Activated CD4-positive, alpha-beta T cell treated with anti-CD3 and anti-CD28 coated beads, Interleukin-10, Interleukin-2, amounts not matched to agents 100 ng/mL and 50 ng/mL, durations not matched to agents 16 hours and 8 hours (primary cell): ENCODE results near the gene HDAC11.
A peak's percentile ranks its signal among the peaks of the same experiment; 100 is the strongest.
"Not testable (repeated sequence)": the region's sequence is repeated elsewhere in the genome, so short reads cannot be mapped to it uniquely, and the experiment has no call there.

ENCODE experiments used
- DNase-seq: peaks from one replicate; pipeline ENCODE4 v3.0.0-alpha.2; 2020

HDAC11 gene

DNA sequence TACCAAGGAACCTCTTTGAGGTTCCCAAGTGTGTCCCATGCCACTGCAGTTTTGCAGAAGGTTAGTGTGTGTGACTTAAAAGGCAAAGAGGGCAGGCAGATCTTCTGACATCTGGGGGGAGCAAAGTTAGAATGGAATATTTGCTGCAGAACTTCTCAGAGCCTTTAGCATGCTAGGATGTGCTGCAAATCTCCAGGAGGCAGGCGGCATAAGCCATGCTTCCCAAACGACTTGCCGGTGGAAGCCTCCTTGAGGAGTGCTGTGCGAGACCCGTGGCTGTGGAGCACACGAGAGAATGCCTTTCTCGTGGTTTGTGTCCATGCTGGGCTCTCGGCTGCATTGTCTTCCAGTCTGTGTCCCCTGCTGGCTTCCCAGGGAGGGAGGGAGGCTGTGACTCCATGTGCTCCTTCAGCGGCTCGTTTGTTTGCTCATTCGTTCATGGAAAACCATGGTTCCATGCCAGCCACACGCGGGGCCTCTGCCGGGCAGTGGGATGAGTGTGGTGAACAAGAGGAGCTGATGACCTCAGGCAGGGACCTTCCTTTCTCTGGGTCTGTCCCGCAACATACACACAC, 13.8 kb downstream of the HDAC11 start:
- no peak for DNase-seq

DNA sequence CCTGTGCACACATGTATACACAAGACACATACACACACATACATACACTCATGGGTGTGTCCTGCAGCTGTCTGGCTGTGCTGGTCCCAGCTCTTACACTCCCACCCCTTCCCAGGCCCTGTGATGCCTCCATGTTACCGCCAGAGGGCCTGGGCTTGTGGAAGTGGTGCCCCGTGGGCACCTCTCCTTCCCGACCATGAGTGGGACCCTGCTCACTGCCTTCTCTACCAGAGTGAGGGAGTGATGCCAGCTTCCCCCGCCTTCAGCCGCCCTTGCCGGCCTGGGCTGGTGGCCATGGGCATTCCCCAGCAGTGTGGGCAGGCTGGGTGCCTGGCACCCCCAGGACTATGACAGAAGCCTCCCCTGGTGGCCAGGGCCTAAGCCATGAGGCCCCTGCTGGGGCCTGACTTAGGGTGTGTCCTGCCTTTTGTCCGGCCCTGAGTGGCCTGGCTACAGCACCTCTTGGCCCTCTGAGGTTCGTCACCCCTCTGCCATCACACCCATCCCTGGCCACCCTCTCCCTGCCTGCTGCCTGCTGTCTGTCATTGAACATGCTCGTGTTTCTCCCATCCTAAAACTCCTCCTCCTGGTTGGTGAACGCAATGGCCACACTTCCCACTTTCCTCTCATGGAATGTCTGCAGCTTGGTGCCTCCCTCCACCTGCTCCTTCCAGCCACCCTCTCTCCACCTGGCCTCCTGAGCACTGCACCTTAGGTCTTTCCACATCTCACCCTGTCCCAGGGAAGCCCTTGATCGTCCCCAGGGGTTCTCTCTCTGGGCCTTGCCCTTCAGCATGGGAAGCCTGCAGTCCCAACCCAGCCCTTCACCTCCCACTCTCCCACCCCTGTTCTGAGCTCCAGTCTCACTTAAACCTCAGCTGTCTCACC, 14.6 kb downstream of the HDAC11 start:
- DNase-seq: no peak

DNA sequence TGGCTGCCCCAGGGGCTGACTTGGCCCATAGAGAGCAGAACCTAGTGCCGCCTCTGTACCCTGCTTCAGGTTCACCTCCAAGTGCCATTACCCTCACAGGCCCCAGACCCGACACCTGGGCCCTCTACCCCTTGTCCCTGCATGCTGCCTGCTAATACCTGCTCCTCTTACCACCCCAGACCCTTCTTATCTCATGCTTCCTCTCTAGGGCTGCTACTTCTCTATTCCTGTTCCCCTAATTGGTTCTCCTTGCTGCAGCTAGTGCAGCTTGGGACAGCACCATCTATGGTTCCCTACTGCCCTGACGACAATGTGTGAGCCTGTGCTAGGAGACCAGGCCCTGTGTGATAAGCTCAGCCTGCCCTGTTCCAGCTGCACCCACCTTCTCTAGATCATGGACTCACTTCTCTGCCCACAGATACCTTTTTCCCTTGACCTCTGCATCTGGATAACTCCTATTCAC, 15.3 kb downstream of the HDAC11 start:
- DNase-seq: no peak

DNA sequence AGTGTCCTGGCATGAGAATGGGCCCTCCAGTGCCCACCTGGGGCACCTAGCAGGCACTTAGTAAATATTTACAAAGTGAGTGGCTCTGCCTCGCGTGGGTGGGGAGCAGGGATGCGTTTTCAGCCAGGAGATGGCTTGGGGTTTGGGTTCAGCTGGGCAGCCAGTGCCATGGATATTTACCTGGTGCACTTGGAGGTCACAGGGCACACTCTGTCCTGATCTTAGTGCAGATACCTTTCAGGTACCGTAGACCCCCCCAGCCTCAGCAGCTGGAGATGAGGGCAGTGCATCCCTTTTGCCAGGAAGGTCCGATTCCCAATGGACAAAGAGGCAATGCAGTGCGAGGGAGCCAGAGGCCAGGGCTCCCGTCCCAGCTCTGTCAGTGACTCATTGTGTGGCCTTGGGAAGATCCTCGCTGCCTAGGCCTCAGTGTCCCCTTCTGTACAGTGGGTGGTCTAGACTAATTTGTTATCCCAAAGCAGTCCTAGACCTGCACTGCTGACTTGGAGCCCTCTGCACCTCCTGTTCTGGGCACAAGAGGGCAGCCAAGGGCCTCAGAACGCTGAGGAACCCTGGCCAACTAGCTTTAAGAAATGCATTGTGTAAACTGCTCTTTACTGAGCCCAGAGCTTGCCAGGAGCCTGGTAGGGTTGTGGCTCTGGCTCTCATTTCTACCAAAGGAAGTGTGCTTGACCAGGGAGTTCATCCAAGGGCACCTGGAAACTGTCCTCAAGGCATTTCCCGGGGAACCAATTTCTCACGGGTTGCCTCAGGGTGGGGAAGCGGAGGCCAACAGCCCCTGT, 16.0 kb downstream of the HDAC11 start:
- DNase-seq: peak; percentile 74

DNA sequence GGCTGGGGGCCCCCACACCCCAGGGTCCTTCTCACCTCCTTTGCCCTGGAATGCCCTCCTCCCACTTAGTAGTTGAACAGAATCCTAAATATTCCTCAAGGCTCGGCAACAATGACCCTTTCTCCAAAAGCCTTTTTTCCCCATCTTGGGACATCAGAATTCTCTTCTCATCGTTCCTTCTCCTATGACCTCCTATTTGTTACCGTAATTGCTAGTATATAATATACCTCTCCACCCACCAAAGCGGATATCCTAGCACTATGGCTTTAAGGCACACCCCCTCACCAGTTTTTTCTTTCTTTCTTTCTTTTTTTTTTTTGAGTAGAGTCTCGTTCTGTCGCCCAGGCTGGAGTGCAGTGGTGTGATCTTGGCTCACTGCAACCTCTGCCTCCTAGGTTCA, 16.8 kb downstream of the HDAC11 start:
- no peak for DNase-seq

DNA sequence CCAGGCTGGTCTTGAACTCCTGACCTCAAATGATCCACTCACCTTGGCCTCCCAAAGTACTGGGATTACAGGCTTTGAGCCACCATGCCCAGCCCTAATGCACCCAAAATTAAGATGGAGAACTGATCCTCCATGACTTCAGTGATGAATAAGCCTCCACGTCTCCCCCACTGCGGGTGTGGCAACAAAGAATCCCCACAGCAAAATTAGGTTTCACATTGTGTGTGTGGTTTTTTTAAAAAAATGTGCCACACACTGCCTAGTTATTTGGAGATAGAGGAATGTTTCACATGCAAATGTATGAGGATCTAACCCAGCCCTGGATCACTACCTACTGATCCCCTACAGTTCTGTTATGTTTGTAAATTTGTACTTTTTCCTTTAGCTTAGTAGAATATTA, 17.3 kb downstream of the HDAC11 start:
- DNase-seq: peak; percentile 14

DNA sequence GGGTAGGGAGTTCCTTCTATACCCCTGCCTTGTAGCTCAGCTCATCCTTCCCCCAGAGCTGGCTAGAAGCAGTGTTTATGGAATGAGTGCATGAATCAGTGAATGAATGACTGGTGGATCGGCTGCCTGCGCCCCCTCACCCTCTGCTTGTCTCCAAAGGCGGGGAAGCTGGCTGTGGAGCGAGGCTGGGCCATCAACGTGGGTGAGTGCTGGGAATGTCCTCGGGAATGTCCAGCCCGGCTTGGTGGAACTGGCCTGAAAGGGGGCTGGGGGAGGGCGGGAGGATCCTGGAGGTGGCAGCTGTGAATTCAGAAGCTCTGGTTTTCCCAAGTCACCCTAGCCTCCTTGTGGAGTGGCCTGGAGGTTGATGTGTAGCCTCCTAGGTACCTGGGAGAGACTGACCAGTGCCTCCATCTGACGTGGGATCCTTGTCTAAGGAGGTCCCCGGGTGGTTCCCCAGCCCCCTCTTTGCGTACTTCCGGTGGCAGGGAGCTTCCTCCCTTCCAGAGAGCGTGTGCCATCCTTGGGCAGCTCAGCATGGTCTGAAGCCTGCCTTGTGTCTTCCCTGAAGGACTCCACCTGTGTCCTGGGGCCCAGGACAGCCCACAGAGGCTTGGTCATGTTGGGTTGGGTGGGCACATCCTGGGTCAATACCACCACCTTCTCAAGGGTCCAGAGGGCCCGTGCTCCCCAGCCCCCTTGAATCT, 18.4 kb downstream of the HDAC11 start:
- DNase-seq: no peak

DNA sequence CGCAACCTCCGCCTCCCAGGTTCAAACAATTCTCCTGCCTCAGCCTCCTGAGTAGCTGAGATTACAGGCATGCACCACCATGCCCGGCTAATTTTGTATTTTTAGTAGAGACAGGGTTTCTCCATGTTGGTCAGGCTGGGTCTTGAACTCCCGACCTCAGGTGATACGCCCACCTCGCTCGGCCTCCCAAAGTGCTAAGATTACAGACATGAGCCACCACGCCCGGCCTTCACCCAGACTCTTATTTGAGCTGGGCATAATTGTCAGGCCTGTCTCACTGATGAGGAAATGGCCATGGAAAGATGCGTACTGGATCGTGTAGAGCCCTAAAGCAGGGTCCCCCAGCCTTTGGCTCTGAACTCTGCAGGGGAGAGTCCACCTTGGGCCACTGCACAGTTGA, 19.1 kb downstream of the HDAC11 start:
- DNase-seq: not testable (repeated sequence)

DNA sequence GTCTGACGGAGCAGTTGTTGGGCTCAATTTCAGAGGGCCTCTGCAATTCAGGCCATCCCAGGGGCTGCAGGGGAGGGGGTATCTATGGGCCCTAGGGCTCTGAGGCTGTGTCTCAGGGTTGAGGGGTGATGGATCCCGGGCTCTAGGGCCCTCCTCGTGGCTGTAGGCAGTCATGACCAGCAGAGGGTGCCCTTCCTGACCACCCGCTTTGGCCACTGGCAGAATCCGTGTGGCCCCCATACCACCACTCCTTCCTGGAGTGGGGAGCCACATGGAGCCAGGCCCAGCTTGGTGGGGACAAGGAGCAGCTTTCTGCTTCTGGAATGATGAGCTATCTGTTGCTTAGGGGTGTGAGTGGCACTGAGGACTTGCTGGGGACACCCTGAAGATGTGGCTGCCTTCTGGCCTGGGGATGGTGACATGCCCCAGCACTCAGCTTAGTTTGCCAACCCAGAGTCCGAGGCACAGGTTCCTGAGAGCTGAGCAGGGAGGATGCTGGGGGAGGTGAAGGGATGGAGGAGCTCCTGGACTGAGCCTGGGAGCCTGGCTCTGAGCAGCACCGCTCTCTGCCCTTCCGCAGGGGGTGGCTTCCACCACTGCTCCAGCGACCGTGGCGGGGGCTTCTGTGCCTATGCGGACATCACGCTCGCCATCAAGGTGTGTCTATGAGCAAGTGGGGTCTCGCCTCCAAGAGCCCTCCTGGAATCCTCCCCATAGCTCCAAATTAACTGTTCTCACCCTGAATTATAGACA, 20.2 kb downstream of the HDAC11 start:
- no peak for DNase-seq

DNA sequence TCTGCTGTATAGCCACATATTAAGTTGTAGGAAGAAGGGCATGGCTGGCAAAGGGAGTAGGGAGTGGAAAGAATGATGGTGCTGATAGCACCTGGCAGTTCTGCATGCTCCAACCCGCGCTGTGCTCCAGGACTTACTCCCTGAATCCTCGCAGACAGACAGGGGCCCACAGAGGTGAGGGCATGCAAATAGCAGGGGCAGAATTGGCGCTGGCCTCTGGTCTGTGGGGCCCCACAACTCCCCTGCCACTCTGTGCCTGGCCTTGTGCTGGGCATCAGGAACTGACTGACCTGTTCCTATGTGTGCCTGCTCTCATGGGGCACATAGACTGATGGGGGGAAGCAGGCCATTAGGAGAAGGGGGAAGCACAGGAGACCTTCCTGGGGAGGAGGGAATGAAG, 20.9 kb downstream of the HDAC11 start:
- DNase-seq: no peak

DNA sequence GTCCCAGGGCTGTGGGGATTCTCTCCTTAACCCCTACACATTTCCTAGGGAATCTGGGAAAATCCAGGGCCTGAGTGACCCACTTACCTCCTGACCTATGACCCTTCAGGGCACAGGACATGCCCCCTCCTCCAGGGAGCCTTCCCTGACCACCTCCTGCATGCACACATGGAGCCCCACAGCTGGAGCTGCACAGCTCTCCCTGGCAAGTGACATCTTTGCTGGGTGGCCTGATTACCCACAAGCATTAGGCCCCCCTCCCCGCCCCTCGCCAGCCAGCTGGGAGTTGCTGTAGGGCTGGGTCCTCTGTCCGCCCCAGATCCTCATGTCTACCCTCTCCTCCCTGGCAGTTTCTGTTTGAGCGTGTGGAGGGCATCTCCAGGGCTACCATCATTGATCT, 21.4 kb downstream of the HDAC11 start:
- no peak for DNase-seq

DNA sequence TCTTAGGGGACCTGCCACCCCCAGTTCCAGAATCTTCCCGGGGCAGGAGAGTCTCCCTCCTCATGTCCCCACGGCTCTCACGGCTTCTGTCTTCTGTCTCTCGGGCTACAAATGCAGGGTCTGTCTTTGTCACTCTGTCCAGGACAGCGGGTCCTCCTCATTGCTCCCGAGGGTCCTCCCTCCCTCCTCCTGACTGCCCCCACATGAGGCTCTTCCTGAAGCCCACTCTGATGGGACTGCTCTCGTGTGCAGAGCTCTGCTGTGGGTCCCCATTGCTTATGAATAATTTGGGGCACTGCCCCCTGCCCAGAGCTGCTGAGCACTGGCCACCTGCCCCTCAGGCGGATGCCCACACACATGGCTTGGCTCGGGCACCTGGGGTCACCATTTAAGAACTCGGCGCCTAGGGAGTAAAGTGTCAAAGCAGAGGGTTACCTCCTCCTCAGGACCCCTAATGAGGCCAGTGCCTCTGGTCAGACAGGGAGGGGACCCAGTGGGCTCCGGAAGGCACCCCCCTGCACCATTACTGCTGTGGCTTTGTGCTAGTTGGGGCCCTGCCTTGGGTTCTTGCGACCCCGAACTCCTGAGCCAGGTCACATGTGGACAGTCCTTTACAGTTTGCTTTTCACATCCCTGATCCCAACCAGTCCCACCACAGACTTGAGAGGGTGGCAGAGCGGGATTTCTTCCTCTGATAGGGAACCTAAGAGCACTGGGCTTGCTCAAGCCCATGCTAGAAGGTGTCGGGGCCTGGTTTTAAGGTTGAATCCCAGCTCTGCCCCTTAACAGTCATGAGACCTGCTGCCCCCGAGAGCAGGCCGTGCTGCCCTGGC, 22.1 kb downstream of the HDAC11 start:
- DNase-seq: no peak

DNA sequence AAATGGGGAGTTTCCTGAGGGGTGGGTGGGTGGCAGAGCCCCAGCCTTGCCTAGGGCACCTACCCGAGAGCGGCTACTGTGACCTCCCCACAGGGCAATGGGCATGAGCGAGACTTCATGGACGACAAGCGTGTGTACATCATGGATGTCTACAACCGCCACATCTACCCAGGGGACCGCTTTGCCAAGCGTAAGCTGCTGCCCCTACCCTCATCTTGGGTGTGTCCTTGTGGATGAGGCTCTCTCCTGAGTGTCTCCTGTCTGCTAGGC, 22.6 kb downstream of the HDAC11 start:
- no peak for DNase-seq

DNA sequence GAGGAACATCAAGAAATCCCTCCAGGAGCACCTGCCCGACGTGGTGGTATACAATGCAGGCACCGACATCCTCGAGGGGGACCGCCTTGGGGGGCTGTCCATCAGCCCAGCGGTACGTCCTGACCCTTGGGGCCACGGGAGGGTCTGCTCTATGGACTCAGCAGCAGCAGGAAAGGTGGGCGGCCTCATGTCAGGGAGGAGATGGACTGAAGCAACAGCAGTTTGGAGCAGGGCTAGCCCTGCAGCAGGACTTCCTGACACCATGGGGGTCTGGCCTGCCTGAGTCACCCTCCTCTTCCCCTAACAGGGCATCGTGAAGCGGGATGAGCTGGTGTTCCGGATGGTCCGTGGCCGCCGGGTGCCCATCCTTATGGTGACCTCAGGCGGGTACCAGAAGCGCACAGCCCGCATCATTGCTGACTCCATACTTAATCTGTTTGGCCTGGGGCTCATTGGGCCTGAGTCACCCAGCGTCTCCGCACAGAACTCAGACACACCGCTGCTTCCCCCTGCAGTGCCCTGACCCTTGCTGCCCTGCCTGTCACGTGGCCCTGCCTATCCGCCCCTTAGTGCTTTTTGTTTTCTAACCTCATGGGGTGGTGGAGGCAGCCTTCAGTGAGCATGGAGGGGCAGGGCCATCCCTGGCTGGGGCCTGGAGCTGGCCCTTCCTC, 24.2 kb downstream of the HDAC11 start:
- DNase-seq: no peak

DNA sequence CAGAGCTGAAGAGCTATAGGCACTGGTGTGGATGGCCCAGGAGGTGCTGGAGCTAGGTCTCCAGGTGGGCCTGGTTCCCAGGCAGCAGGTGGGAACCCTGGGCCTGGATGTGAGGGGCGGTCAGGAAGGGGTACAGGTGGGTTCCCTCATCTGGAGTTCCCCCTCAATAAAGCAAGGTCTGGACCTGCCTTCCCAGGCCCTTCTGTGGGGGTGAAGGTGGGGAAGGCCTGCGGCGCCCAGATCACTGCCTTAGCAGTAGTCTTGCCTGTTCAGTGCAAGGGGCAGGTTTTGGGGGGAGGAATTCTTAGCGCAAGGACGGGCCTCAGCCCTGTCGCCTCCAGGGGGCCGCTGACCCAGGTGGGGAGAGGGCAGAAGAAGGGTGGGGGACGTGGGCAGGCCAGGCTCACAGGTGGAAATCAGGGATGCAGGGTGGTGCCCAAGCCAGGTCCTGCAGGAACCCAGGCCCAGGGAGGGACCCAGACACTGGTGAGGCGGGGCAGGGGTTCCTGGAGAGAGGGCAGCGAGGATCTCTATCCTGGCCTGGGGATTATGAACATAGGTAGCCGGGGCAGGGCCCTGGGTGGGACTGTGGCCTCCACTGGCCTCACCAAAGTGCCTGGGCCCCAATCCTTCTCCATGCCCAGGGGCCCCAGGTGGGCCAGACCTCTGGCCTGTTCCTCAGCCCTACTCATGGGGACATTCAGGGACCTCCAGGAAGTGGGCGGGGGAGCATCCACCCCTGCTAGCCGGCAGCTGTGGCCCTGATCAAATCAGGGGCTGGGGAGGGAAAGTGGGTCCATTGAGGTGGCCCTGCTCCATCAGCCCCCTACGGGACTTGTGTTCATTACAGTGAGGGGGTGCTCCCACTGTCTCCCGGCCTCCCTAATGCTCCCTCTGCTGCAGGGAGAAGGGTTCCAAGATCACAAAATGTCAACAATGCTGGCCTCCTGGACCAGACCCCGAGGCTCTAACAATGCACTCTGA, 25.3 kb downstream of the HDAC11 start:
- DNase-seq: no peak

DNA sequence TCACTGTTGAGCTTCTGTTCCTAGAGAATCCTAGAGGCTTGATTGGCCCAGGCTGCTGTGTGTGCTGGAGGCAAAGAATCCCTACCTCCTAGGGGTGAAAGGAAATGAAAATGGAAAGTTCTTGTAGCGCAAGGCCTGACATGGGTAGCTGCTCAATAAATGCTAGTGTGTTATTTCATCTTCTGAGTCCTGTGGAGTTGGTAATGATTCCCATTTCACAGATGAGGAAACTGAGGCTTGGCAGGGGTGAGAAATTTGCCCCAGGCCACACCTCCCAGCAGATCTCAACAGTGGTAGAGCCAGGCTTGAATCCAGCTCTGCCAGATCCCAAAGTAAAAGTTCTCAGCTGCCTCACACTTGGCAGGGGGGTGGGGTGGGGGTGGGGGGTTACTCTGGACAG, 26.1 kb downstream of the HDAC11 start:
- DNase-seq: no peak

DNA sequence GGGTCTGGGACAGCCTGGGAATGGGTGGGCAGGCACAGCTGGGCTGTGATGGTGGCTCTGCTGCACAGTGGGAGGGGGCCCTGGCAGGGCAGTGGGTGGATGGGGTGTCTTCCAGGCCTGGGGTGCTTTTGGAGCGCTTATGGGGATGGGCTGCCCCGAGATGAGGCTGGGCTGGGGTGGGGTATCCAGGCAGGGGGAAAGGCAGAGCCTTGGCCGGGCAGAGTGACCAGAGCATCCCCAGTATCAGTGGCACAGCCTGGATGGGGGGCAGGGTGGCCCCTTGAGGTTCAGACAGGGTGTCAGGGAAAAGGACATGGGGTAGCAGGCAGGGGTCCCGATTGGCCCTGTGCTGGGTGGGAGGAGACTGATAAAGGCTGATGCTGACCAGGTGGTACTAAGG, 26.6 kb downstream of the HDAC11 start:
- DNase-seq: no peak

DNA sequence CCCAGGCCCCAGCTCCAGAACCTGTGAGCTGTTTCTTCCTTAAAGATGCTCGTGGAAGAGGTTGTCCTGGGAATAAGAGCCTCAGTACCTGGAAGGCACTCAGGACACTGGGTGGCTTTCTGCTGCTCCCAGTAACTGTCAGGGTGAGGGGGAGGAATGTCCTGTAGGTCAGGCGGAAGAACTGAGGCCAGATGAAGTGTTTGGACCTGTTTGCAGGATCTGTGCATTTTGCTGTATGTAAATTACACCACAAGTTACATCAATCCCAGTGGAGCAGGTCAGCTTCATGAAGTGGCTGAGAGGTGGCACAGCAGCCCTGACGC, 27.1 kb downstream of the HDAC11 start:
- no peak for DNase-seq

DNA sequence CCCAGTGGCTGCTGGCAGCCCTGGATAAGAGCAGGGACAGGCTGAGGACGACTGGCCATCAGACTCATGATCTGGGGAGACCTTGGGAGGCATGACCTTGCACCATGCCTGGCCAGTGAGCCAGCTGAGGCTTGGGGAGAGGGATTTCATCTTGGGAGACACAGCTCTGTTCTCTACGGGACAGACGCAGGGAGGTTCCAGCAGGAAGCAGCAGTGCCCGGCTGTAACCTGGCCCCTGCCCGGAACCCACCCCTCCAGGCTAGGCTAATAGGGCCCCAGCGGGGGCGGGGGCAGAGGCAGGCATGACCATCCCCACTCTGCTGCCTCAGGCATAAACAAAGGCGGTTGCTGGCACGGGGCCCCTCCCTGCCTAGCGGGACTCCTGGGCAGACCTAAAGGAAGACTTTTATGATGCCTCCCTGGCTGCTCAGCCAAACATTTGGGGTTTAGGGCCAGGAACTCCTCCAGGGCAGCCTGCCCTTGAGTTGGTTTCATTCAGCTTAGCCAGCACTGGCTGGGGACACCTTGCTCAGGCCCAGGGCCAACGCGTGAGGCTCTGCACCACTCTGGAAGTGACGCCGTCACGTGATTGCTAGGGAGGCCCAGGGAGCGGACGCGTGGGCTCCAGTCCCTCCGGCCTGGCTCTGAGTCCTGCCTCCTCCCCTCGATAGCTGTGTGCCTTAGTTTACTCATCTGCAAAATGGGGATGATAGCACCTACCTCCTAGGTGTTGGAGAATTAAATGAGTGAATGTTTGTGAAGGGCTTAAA, 27.6 kb downstream of the HDAC11 start:
- no peak for DNase-seq
